GM21529 (cell line): ENCODE results near the gene FAM3D.

Experiments used
- ATAC-seq: cut with Tn5 transposase; IDR thresholded peaks from one replicate; pipeline ENCODE4 v1.9.1; 2021; ENCODE audit not compliant: unreplicated experiment

Gene FAM3D

DNA sequence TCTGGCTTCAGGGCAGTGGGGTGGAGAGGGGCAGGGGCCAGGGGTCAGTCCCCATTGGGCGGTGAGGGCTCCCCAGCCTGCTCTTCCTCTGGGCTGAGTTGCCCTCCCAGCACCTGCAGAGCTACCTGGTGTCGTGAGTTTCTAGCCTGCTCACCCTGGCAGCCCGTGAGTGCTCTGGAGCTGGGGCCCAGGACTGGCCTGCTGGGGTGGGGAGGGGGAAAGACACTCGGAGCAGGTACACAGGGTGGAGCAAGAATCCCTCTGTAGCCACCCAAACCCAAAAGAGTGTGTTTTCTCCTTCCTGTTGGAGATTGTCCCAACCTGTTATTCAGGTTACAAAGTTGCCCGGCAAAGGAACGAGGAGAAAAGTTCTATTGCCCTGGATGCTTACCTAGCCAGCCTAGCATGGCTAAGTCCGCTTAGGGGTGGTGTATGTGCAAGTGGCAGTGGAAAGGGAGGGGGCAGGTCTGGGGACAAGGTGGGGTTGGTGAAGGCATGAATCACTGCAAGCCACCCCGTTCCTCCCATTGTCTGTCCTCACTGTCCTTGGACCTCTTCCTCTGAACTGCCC, 8.9 kb downstream of the FAM3D start:
- no peak for ATAC-seq

DNA sequence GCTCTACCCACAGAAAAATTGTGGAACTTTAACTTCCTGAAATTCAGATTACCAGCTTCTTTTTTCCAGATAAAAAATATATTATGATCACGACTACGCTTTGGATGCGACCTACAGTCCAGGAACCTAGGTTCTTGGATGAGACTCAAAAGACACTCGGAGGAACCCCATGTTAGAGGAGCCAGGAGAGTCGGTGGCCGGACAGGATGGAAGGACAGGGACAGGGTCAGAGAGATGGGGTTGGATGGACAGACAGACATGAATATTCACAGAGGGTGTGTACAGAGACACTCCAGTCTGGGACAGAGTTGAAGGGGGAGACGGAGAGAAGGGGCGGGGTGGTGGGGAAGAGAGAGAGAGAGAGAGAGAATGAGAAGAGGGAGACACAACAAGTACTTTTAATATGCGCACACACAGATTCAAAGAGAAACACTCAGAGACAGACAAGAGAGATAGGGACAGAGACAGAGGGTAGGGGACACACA, 9.5 kb downstream of the FAM3D start:
- ATAC-seq = no peak

GRCh38 chr3:58656631-58657030, 9.9 kb downstream of the FAM3D start:
- no peak for ATAC-seq

GRCh38 chr3:58654466-58654865, 12.1 kb downstream of the FAM3D start:
- ATAC-seq = no peak

- no peak for ATAC-seq
Observed at GRCh38 chr3:58652624-58653023, 13.9 kb downstream of the FAM3D start.

DNA sequence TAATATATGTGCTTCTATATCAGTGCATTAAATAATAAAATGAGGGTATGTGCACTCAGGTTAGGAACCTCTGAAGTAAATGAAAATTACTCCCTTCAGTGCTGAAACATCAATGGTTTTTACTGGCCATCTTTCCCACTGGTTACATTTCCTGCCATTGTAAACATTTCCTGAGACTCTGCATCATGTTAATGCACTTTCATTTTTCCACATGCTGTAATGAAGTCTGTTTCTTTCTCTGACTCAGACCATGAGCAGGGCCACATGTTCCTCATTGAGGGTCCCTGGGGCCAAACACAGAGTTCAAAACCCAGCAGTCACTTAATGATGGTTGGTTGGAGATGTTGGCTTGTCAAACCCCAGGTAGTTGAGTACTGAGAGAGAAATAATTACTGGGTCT, 15.3 kb downstream of the FAM3D start:
- no peak for ATAC-seq

- no peak for ATAC-seq
Observed at GRCh38 chr3:58647381-58648141, 19.0 kb downstream of the FAM3D start.

GRCh38 chr3:58646503-58646902, 20.1 kb downstream of the FAM3D start:
- no peak for ATAC-seq

- ATAC-seq = no peak
Observed at GRCh38 chr3:58645726-58646125, 20.8 kb downstream of the FAM3D start.

- no peak for ATAC-seq
Observed at GRCh38 chr3:58642846-58643245, 23.7 kb downstream of the FAM3D start.

DNA sequence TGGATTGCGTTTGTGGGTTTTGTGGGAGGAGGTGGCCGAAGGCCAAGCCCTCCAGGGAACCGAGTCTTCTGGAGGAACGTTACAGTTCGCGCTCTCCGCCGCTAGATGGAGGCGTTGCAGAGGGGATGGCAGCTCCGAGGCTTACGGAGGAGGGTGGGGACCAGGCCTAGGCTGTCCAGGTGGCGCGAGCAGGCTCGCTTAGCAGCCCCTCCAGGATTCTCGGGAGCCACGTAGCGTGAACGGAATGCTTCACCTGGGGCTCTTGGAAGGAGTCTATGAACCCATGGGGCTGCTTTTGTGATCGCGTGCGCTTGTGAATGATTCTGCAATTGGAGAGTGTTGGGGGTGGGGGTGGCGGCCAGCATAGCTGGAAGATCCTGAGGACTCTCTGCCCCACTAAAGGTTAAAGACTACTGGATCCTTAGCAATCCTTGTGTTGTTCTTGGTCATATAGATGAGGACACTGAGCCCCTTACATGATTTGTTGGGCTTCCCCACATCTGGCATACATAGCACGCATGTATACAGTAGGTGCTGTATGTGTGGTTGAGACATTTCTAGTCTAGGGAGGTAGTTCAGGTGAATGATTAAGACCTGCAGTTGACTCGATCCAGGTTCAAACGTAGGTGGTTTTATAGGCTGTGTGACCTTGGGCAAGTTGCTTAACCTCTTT, 25.7 kb downstream of the FAM3D start:
- ATAC-seq = peak; percentile 88

DNA sequence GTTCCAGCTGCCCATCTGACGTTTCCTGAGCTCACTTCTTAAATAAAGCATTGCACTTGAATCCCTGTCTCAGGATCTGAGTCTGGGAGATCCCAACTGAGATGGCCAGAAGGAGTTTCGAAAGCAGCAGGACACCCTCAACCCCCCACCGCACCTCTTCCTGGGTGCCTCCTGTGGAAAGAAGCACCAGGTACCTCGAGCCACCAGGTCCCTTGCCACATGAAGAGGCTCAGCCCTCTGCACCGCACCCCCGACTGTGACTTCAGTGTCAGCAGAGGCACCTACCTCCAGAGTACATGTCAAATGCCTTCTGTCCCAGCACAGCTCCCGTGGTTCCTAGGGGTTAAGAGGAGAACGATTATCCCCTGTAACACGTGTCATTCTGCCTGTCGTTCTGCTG, 26.7 kb downstream of the FAM3D start:
- no peak for ATAC-seq

- no peak for ATAC-seq
Observed at GRCh38 chr3:58639001-58639400, 27.6 kb downstream of the FAM3D start.

DNA sequence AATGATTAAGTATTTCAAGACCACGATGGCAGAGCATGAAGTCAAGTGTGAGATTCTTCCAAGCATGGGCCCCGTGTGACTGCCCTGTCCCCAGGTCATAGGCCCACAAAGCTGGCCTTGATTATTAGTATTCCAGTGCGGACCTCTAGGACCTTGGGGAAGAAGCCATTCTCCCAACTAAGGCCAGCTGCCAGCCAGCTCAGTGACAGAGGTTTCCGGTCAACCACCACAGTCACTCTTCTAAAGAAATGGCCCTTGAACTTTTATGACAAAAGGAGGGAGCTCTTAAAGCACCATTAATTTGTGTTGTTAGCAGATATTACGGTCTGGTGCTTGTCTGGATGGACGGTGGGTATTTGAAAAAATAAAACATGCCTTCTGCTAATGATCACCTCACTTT, 28.0 kb downstream of the FAM3D start:
- ATAC-seq = no peak

GRCh38 chr3:58637509-58637908, 29.1 kb downstream of the FAM3D start:
- no peak for ATAC-seq

DNA sequence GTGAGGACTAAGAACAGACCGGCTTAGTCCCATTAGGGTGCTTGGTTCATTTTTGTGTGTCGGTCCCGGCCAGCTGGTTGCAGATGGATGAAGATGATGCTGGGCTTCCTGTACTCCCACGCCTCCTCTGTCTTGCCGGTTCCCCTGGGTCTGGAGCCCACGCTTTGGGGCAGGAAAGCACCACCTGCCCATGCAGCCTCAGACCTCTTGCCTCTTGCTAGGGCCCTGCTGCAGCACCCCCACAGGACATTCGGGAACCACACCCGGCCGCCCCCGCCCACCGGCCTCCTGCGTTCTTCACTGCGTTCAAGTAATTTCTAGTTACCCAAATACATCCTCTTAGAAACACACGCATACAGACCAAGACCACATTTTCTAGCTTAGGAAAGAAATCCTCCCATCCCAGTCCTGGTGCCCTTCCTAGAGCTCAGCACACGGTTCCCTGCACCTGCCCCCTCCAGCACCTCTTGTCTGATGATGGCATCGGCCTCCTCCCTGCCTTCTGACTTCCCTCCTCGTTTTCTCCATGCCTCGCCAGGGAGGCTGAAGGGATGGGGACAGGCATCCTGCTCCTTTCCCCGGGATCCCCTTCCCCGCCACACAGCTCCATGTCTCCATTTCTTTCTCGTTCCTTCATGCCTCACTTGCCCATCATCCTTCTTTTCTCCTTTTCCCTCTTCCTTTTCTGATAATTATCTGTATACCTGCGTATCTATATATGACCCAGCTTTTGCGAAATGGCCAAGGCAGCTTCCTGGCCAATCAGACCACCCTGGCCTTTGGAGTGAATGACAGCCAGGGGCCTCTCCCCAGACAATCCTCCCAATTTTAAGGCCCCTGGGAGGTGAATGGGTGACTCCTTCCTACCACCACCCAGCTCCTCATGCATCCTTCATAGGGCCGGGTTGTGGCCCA, 30.9 kb downstream of the FAM3D start:
- ATAC-seq = peak; percentile 73

GRCh38 chr3:58633157-58633865, 33.3 kb downstream of the FAM3D start:
- ATAC-seq = no peak

DNA sequence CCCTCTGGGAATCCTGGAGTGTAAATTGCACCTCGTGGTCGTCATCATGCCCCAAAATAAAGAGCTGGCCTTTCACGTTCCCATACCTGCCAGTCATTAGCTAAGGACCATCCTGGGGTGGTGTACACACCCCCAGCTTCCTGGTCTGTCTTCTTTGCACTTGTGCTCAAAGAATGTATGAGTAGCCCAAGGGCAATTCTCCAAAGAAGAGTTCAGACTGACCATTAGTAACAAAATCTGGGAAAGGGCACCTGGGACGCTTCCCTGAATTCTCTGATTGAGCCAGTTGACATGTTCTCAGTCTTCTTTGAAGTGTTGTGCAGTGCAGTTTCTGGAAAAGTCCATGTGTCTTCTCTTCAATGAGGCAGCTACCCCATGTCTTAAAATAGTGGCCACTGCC, 34.8 kb downstream of the FAM3D start:
- ATAC-seq = no peak

- no peak for ATAC-seq
Observed at GRCh38 chr3:58630710-58631092, 35.9 kb downstream of the FAM3D start.

- ATAC-seq = no peak
Observed at GRCh38 chr3:58630076-58630709, 36.4 kb downstream of the FAM3D start.
